Measurements from ENCODE around the gene SELENOO.
"Not testable (repeated sequence)": the region's sequence is repeated elsewhere in the genome, so short reads cannot be mapped to it uniquely, and the experiment has no call there.

The SELENOO gene

GRCh38 chr22:50201191-50202129 is 649 bp downstream of the SELENOO start:
- peak; percentile 23 for DNase-seq

- no peak for DNase-seq
These were observed 1.4 kb downstream of the SELENOO start for GRCh38 chr22:50202130-50202666.

- no peak for DNase-seq
These were observed 2.5 kb downstream of the SELENOO start for GRCh38 chr22:50203288-50203687.

GRCh38 chr22:50204571-50204970 is 3.8 kb downstream of the SELENOO start:
- no peak for DNase-seq

GRCh38 chr22:50204998-50205397 is 4.2 kb downstream of the SELENOO start:
- DNase-seq, result not testable (repeated sequence)

GRCh38 chr22:50205781-50206569 is 5.2 kb downstream of the SELENOO start:
- no peak for DNase-seq

- peak; percentile 21 for DNase-seq
These were observed 5.8 kb downstream of the SELENOO start for GRCh38 chr22:50206599-50206998.

- DNase-seq, result no peak
These were observed 6.8 kb downstream of the SELENOO start for GRCh38 chr22:50207383-50208140.

- DNase-seq, result no peak
These were observed 7.7 kb downstream of the SELENOO start for GRCh38 chr22:50208430-50208938.

- no peak for DNase-seq
These were observed 8.4 kb downstream of the SELENOO start for GRCh38 chr22:50208939-50209892.

- DNase-seq, result peak; percentile 39
These were observed 9.1 kb downstream of the SELENOO start for GRCh38 chr22:50209893-50210292.

GRCh38 chr22:50210378-50211139 is 9.7 kb downstream of the SELENOO start:
- no peak for DNase-seq

GRCh38 chr22:50211147-50211546 is 10.3 kb downstream of the SELENOO start:
- no peak for DNase-seq

- no peak for DNase-seq
These were observed 12.5 kb downstream of the SELENOO start for GRCh38 chr22:50213263-50213662.

- DNase-seq, result no peak
These were observed 14.7 kb downstream of the SELENOO start for GRCh38 chr22:50215297-50216054.

GRCh38 chr22:50216055-50216683 is 15.4 kb downstream of the SELENOO start:
- no peak for DNase-seq

- no peak for DNase-seq
These were observed 16.1 kb downstream of the SELENOO start for GRCh38 chr22:50216684-50217520.

- no peak for DNase-seq
These were observed 16.8 kb downstream of the SELENOO start for GRCh38 chr22:50217543-50218152.

Measured in midbrain (tissue), 1 donor.